GM20000 (cell line): ENCODE data around the gene SLC25A26.

Source experiments
- DNase-seq: peaks from one replicate; pipeline ENCODE4 v3.0.0; 2012; ENCODE audit warnings: low spot score
- CTCF ChIP-seq: IDR thresholded peaks from 2 replicates; pipeline ENCODE4 v1.5.1; 2012; ENCODE audit warnings: mild to moderate bottlenecking, control low read depth; ENCODE audit errors: extremely low read depth, missing control alignments

Gene SLC25A26

GRCh38 chr3:66393333-66394005 is 172.7 kb downstream of the SLC25A26 start:
- no peak for DNase-seq
- no peak for TF ChIP-seq CTCF

GRCh38 chr3:66394019-66394752 is 173.4 kb downstream of the SLC25A26 start:
- no peak for TF ChIP-seq CTCF
- DNase-seq = peak; percentile 81

GRCh38 chr3:66394753-66395249 is 174.0 kb downstream of the SLC25A26 start:
- no peak for DNase-seq
- TF ChIP-seq CTCF = no peak

GRCh38 chr3:66395635-66396034 is 174.8 kb downstream of the SLC25A26 start:
- DNase-seq = no peak
- no peak for TF ChIP-seq CTCF

- no peak for DNase-seq
- no peak for TF ChIP-seq CTCF
Measured at GRCh38 chr3:66396161-66396760, 175.5 kb downstream of the SLC25A26 start.

- no peak for TF ChIP-seq CTCF
- no peak for DNase-seq
Measured at GRCh38 chr3:66396888-66397287, 176.1 kb downstream of the SLC25A26 start.

GRCh38 chr3:66397745-66398144 is 176.9 kb downstream of the SLC25A26 start:
- no peak for TF ChIP-seq CTCF
- no peak for DNase-seq
